Measurements from ENCODE around the gene KLHDC4.

- TF ChIP-seq RB1 (IDR thresholded peaks at IDR 0.05; ENCODE audit: low read depth) (no peak), CBX1 (IDR thresholded peaks at IDR 0.05; ENCODE audit: low read depth) (no peak), XRCC4 (IDR thresholded peaks at IDR 0.05; ENCODE audit: extremely low read depth, insufficient read depth, insufficient read length) (no peak), CBFB (CRISPR knock-in tag; IDR thresholded peaks at IDR 0.05) (no peak), POLR2A (conservative IDR thresholded peaks at IDR 0.05) (no peak), NONO (IDR thresholded peaks at IDR 0.05; ENCODE audit: low read depth in 2 of 2, low read length in 1 of 2) (no peak), RAD21 (CRISPR knock-in tag; conservative IDR thresholded peaks at IDR 0.05 in 1 of 2, IDR thresholded peaks at IDR 0.05 in 1 of 2) (no peak), CBX8 (IDR thresholded peaks at IDR 0.05; ENCODE audit: borderline replicate concordance, extremely low read depth, low read depth, low read length, poor library complexity, severe bottlenecking) (no peak), SMARCA4 (IDR thresholded peaks at IDR 0.05) (no peak), POLR2AphosphoS5 (IDR thresholded peaks at IDR 0.05; ENCODE audit: control insufficient read depth, insufficient read depth, low read depth, low read length) (no peak)
- TF ChIP-seq, protein P1, sequence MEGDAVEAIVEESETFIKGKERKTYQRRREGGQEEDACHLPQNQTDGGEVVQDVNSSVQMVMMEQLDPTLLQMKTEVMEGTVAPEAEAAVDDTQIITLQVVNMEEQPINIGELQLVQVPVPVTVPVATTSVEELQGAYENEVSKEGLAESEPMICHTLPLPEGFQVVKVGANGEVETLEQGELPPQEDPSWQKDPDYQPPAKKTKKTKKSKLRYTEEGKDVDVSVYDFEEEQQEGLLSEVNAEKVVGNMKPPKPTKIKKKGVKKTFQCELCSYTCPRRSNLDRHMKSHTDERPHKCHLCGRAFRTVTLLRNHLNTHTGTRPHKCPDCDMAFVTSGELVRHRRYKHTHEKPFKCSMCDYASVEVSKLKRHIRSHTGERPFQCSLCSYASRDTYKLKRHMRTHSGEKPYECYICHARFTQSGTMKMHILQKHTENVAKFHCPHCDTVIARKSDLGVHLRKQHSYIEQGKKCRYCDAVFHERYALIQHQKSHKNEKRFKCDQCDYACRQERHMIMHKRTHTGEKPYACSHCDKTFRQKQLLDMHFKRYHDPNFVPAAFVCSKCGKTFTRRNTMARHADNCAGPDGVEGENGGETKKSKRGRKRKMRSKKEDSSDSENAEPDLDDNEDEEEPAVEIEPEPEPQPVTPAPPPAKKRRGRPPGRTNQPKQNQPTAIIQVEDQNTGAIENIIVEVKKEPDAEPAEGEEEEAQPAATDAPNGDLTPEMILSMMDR (IDR thresholded peaks at IDR 0.05 in 2 of 3, conservative IDR thresholded peaks at IDR 0.05 in 1 of 3; ENCODE audit: insufficient read depth in 2 of 3, low read depth in 1 of 3, low read length in 3 of 3): no peak
Observed at GRCh38 chr16:87691686-87692079, 74.1 kb downstream of the KLHDC4 start.
